SH-SY5Y (cell line): ENCODE results near the gene SPATS2.

ENCODE experiments used
- GATA2 ChIP-seq: IDR thresholded peaks from 2 replicates; pipeline ENCODE4 v1.6.1; 2011; ENCODE audit warnings: mild to moderate bottlenecking, low read depth, low read length
- GATA3 ChIP-seq: IDR thresholded peaks from 2 replicates; pipeline ENCODE4 v1.6.1; 2011; ENCODE audit warnings: low read depth, mild to moderate bottlenecking, low read length, moderate library complexity

GRCh38 chr12:49536526-49537071 lies 169.3 kb downstream of the SPATS2 start:
- TF ChIP-seq GATA3 (no peak), GATA2 (no peak)
